ENCODE measurements around the gene ZFYVE26.

GRCh38 chr14:67744046-67744445 is 72.3 kb downstream of the ZFYVE26 start:
- no peak for TF ChIP-seq RAD21 (IDR thresholded peaks at IDR 0.05; ENCODE audit: low read depth)
- no peak for TF ChIP-seq TAF1 (IDR thresholded peaks at IDR 0.05; ENCODE audit: low read depth)
- TF ChIP-seq EGR1 (IDR thresholded peaks at IDR 0.05) = no peak
- no peak for TF ChIP-seq CREB1 (IDR thresholded peaks at IDR 0.05; ENCODE audit: low read depth)
- no peak for TF ChIP-seq CEBPB (IDR thresholded peaks at IDR 0.05)
- TF ChIP-seq ZBTB7A (IDR thresholded peaks at IDR 0.05; ENCODE audit: low read depth) = no peak
- no peak for TF ChIP-seq USF1 (IDR thresholded peaks at IDR 0.05)
- TF ChIP-seq EP300 (IDR thresholded peaks at IDR 0.05; ENCODE audit: borderline replicate concordance) = no peak
- TF ChIP-seq TCF12 (IDR thresholded peaks at IDR 0.05; ENCODE audit: low read depth) = no peak
- no peak for TF ChIP-seq FOXM1 (IDR thresholded peaks at IDR 0.05; ENCODE audit: borderline replicate concordance, low read depth)
- TF ChIP-seq MAX (IDR thresholded peaks at IDR 0.05) = no peak

All from Ishikawa (cell line).